SK-N-SH treated with all-trans-retinoic acid at 6 μM for 48 hours (cell line): ENCODE measurements around the gene PTPRT.

Experiments used
- ARNTL ChIP-seq: fragments of 450-650 bp; formaldehyde crosslinking; IDR thresholded peaks from 2 replicates; pipeline ENCODE4 v1.5.0; 2020; ENCODE audit warnings: low read depth, mild to moderate bottlenecking, moderate library complexity, borderline replicate concordance
- BACH2 ChIP-seq: fragments of 250-450 bp; sonication (Bioruptor Pico); IDR thresholded peaks from 2 replicates; pipeline ENCODE4 v1.9.0; 2021; ENCODE audit warnings: mild to moderate bottlenecking, borderline replicate concordance
- CREB5 ChIP-seq: fragments of 250-450 bp; sonication (Bioruptor Pico); IDR thresholded peaks from 2 replicates; pipeline ENCODE4 v1.5.1; 2020; ENCODE audit warnings: low read depth, mild to moderate bottlenecking, moderate library complexity
- CSRNP3 ChIP-seq: fragments of 250-450 bp; sonication (Bioruptor Pico); IDR thresholded peaks from 2 replicates; pipeline ENCODE4 v1.5.1; 2021; ENCODE audit warnings: mild to moderate bottlenecking, moderate library complexity
- PATZ1 ChIP-seq: fragments of 250-450 bp; sonication (Bioruptor Pico); IDR thresholded peaks from 2 replicates; pipeline ENCODE4 v1.8.0; 2020; ENCODE audit warnings: mild to moderate bottlenecking, moderate library complexity, borderline replicate concordance
- RARB ChIP-seq: fragments of 250-450 bp; sonication (Bioruptor Pico); IDR thresholded peaks from 2 replicates; pipeline ENCODE4 v1.8.0; 2021; ENCODE audit warnings: mild to moderate bottlenecking, moderate library complexity
- TOX ChIP-seq: fragments of 250-450 bp; sonication (Bioruptor Pico); IDR thresholded peaks from 2 replicates; pipeline ENCODE4 v1.8.0; 2021; ENCODE audit warnings: mild to moderate bottlenecking, moderate library complexity, borderline replicate concordance
- ZFP3 ChIP-seq: fragments of 250-450 bp; sonication (Bioruptor Pico); IDR thresholded peaks from 2 replicates; pipeline ENCODE4 v1.5.0; 2020; ENCODE audit warnings: mild to moderate bottlenecking, moderate library complexity
- ZFP30 ChIP-seq: fragments of 450-650 bp; formaldehyde crosslinking; IDR thresholded peaks from 2 replicates; pipeline ENCODE4 v1.5.0; 2022; ENCODE audit warnings: mild to moderate bottlenecking, moderate library complexity
- ZNF565 ChIP-seq: fragments of 450-650 bp; formaldehyde crosslinking; conservative IDR thresholded peaks from 2 replicates; pipeline ENCODE4 v1.5.0; 2020; ENCODE audit warnings: low read depth, mild to moderate bottlenecking, moderate library complexity
- ZNF70 ChIP-seq: fragments of 450-650 bp; formaldehyde crosslinking; IDR thresholded peaks from 2 replicates; pipeline ENCODE4 v1.5.0; 2020; ENCODE audit warnings: mild to moderate bottlenecking, moderate library complexity
- ZNF8 ChIP-seq: fragments of 450-650 bp; formaldehyde crosslinking; IDR thresholded peaks from 2 replicates; pipeline ENCODE4 v1.5.0; 2020; ENCODE audit warnings: mild to moderate bottlenecking, moderate library complexity
- TF ChIP-seq, protein P1 (sequence below): fragments of 250-450 bp; sonication (Bioruptor Pico); IDR thresholded peaks from 2 replicates; pipeline ENCODE4 v1.5.0; 2020; ENCODE audit warnings: mild to moderate bottlenecking, moderate library complexity

GRCh38 chr20:42906120-42906519 lies 283.6 kb downstream of the PTPRT start:
- TF ChIP-seq ZNF70, result no peak
- no peak for TF ChIP-seq BACH2 (CRISPR knock-in tag)
- no peak for TF ChIP-seq ARNTL (CRISPR knock-in tag)
- TF ChIP-seq ZFP3, result no peak
- no peak for TF ChIP-seq ZNF565 (CRISPR knock-in tag)
- no peak for TF ChIP-seq PATZ1
- TF ChIP-seq CSRNP3, result no peak
- no peak for TF ChIP-seq CREB5 (CRISPR knock-in tag)
- TF ChIP-seq, protein P1, sequence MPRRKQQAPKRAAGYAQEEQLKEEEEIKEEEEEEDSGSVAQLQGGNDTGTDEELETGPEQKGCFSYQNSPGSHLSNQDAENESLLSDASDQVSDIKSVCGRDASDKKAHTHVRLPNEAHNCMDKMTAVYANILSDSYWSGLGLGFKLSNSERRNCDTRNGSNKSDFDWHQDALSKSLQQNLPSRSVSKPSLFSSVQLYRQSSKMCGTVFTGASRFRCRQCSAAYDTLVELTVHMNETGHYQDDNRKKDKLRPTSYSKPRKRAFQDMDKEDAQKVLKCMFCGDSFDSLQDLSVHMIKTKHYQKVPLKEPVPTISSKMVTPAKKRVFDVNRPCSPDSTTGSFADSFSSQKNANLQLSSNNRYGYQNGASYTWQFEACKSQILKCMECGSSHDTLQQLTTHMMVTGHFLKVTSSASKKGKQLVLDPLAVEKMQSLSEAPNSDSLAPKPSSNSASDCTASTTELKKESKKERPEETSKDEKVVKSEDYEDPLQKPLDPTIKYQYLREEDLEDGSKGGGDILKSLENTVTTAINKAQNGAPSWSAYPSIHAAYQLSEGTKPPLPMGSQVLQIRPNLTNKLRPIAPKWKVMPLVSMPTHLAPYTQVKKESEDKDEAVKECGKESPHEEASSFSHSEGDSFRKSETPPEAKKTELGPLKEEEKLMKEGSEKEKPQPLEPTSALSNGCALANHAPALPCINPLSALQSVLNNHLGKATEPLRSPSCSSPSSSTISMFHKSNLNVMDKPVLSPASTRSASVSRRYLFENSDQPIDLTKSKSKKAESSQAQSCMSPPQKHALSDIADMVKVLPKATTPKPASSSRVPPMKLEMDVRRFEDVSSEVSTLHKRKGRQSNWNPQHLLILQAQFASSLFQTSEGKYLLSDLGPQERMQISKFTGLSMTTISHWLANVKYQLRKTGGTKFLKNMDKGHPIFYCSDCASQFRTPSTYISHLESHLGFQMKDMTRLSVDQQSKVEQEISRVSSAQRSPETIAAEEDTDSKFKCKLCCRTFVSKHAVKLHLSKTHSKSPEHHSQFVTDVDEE, result no peak
- no peak for TF ChIP-seq ZFP30
- TF ChIP-seq ZNF8, result no peak
- no peak for TF ChIP-seq TOX (CRISPR knock-in tag)
- TF ChIP-seq RARB (CRISPR knock-in tag), result no peak
